ENCODE data around the gene PGLYRP4.
A peak's percentile ranks its signal among the peaks of the same experiment; 100 is the strongest.
"Not testable (repeated sequence)": the region's sequence is repeated elsewhere in the genome, so short reads cannot be mapped to it uniquely, and the experiment has no call there.

PGLYRP4 gene

DNA sequence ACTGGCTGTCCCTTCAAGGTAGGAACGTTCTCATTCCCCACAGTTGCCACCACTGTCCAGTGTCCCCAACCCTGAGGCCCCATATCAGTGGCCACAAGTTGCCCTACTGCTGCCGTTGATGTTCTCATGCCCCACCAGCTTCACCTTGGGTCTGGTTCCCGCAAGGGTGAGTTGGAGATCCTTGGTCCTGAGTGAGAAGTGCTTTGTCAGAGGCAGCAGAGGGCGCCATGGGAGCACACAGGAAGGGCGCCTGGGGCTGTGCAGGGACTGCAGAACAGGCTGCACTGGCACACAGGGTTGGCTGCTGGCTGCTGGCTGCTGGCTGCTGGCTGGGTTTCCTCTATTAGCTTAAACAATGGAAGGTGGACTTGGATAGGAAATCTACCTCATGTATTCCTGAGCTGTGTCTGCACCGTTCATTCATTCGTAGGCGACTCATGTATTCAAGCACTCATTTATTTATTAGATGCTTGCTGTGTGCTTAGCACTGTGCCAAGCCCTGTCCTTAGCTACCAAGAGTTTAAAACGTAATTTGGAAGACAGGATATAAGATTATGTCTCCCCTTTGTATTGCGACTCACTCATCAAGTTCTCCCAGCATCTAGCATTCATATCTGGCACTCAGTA lies 6.9 kb upstream of the PGLYRP4 start:
- DNase-seq: peak; percentile 23

- DNase-seq: no peak
Measured at GRCh38 chr1:153354515-153355193, 6.0 kb upstream of the PGLYRP4 start.

DNA sequence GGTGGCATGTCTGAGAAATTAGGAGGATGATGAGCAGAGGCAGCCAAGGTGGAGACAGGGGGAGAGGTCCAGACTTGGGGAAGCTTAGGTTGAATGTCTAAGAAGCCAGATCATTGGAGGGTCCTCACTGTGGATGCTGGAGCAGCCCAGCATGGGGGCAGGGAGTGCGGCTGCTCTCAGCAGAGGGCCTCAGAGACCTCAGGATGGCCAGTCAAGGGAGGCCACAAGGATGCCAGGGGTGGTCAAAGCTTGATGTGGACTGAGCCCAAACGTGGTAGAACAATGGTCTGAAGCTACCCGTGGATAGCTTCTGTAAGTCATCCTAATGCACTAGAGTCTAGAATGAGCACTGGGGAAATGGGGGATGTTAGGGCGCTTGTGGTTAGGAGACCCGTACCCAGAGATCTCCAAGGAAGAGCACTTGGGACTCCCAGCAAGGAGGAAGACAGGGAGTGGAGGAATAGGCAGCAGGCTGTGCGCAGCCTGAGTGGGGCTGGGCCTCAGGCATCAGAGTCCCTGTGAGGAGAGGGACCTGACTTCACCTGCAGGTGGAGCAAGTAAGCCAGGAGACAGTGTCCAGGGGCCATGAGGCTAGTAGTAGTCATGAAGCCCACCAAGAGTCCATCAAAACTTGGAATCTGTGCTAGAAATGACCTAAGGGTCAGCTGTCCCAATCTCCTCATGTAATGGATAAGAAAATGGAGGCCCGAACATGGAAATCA lies 4.7 kb upstream of the PGLYRP4 start:
- DNase-seq: no peak

- peak; percentile 13 for DNase-seq
Measured at GRCh38 chr1:153352523-153352922, 3.9 kb upstream of the PGLYRP4 start.

DNA sequence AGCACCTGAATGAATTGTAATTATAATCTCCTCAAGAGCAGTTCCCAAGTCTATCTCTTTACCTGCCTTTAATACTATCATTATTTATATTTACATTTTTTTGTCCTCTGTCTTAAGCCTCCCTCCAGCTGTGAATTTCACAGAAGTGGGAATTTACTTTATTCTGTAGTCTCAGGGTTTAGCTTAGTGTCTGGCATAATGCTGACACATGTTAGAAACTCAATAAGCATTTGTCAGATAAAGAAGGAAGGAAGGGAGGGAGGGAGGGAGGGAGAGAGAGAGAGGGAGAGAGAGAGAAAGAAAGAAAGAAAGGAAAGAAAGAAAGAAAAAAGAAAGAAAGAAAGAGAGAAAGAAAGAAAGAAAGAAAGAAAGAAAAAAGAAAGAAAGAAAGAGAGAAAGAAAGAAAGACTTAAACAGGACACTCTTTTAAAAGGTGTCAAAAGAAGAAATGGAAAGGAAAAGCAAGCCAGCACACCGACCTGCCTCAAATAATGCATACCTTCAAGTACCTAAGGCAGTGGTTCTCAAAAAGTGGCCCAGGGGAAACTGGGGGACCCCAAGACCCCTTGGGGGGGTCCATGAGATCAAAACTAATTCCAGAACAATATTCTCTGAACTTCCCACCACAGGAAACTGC lies 1.8 kb upstream of the PGLYRP4 start:
- DNase-seq: no peak

- DNase-seq: no peak
Measured at GRCh38 chr1:153349363-153350320, 1.0 kb upstream of the PGLYRP4 start.

- no peak for DNase-seq
Measured at GRCh38 chr1:153347856-153348255, 785 bp downstream of the PGLYRP4 start.

GRCh38 chr1:153347049-153347448 lies 1.6 kb downstream of the PGLYRP4 start:
- DNase-seq: not testable (repeated sequence)

GRCh38 chr1:153346077-153346723 lies 2.4 kb downstream of the PGLYRP4 start:
- no peak for DNase-seq

- DNase-seq: no peak
Measured at GRCh38 chr1:153345187-153346076, 3.2 kb downstream of the PGLYRP4 start.

DNA sequence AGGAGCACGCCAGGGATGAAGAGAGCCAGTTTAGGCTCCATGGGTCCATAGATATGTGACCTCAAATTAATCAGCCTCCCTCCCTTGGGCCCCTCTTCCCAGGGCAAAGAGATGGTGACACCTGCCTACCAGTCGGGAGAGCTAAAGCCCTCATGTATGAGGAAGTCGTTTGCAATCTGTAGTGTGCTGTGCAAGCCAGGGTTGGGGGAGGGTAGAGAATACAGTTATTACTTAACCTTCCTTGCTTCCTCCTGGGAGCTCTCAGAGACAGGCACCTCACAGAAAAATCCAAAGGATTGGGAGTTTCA lies 4.0 kb downstream of the PGLYRP4 start:
- no peak for DNase-seq

GRCh38 chr1:153343811-153344717 lies 4.6 kb downstream of the PGLYRP4 start:
- DNase-seq: no peak

DNA sequence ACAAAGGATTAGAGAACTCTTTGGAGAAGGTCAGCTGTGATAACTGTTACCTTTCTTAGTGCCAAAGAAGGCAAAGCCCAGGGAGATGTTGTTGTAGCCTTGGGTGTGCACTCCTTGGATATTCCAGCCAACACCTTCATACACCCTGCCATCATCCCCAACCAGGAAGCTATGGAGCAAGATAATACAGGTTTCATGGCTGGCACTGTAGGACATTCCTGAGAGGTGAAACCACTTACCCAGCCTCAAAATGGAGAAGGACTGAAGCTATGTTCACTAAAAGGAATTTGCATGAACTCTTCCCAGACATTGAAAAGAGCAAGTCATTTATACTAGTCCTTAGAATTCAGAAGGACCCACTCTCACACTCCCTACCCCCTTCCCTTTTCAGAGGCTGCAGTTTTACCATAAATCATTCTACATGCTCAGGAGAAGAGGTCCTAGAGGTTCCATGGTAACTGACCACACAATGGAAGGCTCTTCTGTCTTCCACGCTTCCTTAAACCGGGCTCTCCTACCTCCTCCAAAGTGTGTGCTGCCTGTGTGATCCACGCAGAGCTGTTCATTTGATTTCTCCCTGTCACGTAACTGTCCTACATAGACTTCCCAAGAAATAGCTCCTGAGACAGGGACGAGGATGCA lies 5.5 kb downstream of the PGLYRP4 start:
- no peak for DNase-seq

DNA sequence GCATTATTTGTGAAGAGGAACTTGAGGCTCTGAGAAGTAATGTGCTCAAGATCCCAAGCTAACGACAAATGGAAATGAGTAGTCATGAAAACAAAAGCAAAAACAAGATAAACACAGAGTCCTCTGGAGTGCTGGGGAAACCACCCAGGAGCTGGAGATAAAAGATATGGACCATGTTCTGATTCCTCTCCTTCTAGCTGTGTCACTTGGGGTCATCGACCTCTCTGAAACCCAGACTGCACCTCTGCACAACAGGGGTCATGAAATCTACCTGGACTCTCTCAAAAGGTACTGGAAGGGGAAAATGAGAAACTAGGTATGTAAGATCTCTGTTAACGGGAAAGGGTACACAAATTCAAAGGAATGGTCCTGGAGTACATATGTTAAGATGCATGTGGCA lies 6.5 kb downstream of the PGLYRP4 start:
- DNase-seq: no peak

GRCh38 chr1:153341431-153341934 lies 7.2 kb downstream of the PGLYRP4 start:
- DNase-seq: no peak

DNA sequence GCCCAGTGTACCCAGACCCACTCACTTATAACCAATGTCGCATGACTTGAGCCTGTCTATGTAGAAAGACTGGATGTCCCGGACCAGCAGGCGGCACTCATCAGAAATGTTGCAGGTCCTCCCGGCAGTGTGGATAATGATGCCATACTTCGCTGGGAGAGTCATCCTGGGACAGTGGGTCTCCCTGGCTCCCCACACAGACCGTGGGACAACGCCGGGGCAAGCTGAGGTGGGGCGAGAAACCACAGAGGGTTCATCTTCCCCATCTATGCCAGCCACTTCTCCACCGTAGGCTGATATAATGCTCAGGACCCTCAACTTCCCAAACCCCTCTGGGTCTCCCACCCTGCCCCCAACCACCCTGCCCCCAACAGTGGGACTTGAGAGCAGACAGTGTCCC lies 8.3 kb downstream of the PGLYRP4 start:
- no peak for DNase-seq

DNA sequence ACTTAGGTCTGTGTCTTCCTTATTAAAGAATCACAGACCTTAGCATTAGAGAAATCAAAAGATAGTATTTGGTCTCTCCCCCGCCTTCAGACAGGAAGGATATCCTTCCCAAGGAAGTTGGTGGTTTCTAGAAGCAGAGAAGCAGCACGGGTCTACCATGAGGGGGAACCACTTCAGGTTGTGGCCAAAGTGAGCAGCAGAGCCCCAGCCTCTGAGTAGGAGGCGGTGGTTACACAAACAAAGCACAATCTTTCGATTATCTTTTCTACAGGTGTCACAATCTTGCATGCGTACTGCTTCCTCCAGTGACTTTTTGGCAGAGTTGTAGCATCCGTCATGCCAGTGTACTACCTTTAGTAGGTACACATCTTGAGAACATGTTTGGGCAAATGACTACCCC lies 8.8 kb downstream of the PGLYRP4 start:
- no peak for DNase-seq

DNA sequence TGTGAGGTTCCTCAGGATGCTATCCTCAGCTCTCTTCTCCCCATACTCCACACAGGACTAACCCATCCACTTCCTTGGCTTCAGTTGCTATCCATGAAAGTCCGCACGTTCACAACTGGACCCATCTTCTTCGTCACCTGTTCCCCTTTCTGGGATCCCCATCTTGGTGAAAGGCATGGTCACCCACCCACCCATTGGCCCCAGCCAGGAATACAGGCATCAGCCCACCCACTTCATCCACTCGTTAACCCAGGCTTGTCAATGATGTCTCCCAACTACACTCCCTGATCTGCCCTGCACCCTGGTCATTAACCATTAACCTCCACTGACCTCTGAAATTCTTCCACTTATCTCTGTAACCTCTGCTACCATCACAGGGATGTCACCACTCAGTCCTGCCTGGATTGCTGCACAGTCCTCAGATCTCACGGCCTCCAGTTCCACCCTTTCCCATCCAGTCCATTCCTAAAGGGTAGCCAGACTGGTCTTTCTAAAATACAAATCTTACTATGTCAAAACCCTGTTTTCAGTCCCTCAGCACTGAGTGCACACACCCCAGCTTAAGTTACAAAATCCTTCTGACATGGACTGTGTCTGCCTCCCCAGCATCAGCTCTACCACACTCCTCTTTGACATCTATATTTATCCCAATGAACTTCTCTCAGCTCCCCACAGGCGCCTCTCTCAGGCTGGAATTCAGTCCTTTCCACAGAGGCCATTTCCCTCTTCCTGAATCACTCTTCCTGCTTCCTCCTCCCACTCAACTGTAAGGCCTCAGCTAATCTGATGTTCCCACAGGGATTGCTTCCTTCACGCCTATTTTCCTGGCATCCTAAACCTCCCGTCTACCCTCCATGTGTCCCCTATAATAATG lies 10.4 kb downstream of the PGLYRP4 start:
- DNase-seq: no peak
